CD4-positive, alpha-beta memory T cell (primary cell): Measurements from ENCODE around the gene KMT5C. TPM values are rescaled to one million over a fixed set of nuclear protein-coding genes. Genes with fewer than 3 reads are reported as not detected.
A peak's percentile ranks its signal among the peaks of the same experiment; 100 is the strongest.

Source experiments
- CTCF ChIA-PET: fragments of 350-600 bp; sonication (Branson Sonifier 250); formaldehyde crosslinking; loops from one replicate; lab custom pipeline; 2021; ENCODE audit warnings: inconsistent platforms; ENCODE audit not compliant: partially characterized antibody; lab: Charles Lee
- POLR2A ChIA-PET: fragments of 350-600 bp; sonication (Branson Sonifier 250); formaldehyde crosslinking; loops from one replicate; lab custom pipeline; 2021; ENCODE audit not compliant: partially characterized antibody; lab: Charles Lee
- DNase-seq, 5 donors: peaks; one replicate each; pipeline versions ENCODE4 v3.0.0 to v3.0.0-alpha.2; 2020 to 2022; ENCODE audit warnings: mixed read lengths in 1 of 5
- H3K27ac ChIP-seq: one replicate; pipeline ENCODE4 v1.7.0; 2013; ENCODE audit warnings: low read depth, low read length
- H3K27me3 ChIP-seq: 2 replicates; pipeline ENCODE4 v1.7.0; 2013; ENCODE audit warnings: mild to moderate bottlenecking, low read length, moderate library complexity; ENCODE audit not compliant: insufficient read depth
- H3K36me3 ChIP-seq: 2 replicates; pipeline ENCODE4 v1.7.0; 2013; ENCODE audit warnings: mild to moderate bottlenecking, low read length, moderate library complexity; ENCODE audit not compliant: insufficient read depth
- H3K4me1 ChIP-seq: 2 replicates; pipeline ENCODE4 v1.7.0; 2013; ENCODE audit warnings: mild to moderate bottlenecking, low read length, moderate library complexity; ENCODE audit not compliant: insufficient read depth
- H3K4me3 ChIP-seq, 2 donors: one replicate each; pipeline ENCODE4 v1.7.0; 2013; ENCODE audit warnings: low read length in 2 of 2, mild to moderate bottlenecking in 1 of 2
- H3K9me3 ChIP-seq, 2 donors: one replicate each; pipeline ENCODE4 v1.7.0; 2013; ENCODE audit warnings: low read length in 2 of 2, control low read depth in 1 of 2; ENCODE audit not compliant: control insufficient read depth in 1 of 2
- H3K27ac Mint-ChIP-seq, 7 donors: one replicate each; pipeline ENCODE4 v1.8.0; 2020 to 2021; ENCODE audit warnings: mixed read lengths in 7 of 7, mild to moderate bottlenecking in 6 of 7, inconsistent platforms in 3 of 7, moderate library complexity in 3 of 7
- H3K27me3 Mint-ChIP-seq, 2 donors: one replicate each; pipeline ENCODE4 v1.8.0; 2020 to 2021; ENCODE audit warnings: mixed read lengths in 2 of 2
- H3K36me3 Mint-ChIP-seq, 2 donors: one replicate each; pipeline ENCODE4 v1.8.0; 2020 to 2021; ENCODE audit warnings: mixed read lengths in 2 of 2, inconsistent platforms in 1 of 2, mild to moderate bottlenecking in 1 of 2
- H3K4me1 Mint-ChIP-seq, 4 donors: one replicate each; pipeline ENCODE4 v1.8.0; 2020 to 2021; ENCODE audit warnings: mixed read lengths in 4 of 4, mild to moderate bottlenecking in 1 of 4
- H3K4me3 Mint-ChIP-seq, 8 donors: one replicate each; pipeline ENCODE4 v1.8.0; 2020 to 2021; ENCODE audit warnings: mixed read lengths in 8 of 8, mild to moderate bottlenecking in 7 of 8, moderate library complexity in 6 of 8, inconsistent platforms in 3 of 8
- H3K9me3 Mint-ChIP-seq, 8 donors: one replicate each; pipeline ENCODE4 v1.8.0; 2020 to 2021; ENCODE audit warnings: mixed read lengths in 8 of 8, mild to moderate bottlenecking in 5 of 8, inconsistent platforms in 3 of 8, moderate library complexity in 1 of 8
- intact Hi-C: fragments of 100-400 bp; cut with micrococcal nuclease; formaldehyde crosslinking; loops from one replicate; pipeline ENCODE4 v1.15.1; 2023
- polyA plus RNA-seq, 2 donors: library from polyadenylated mRNA; unstranded; fragments of 300-500 nt; fragmentation: Illumina TruSeq; gene quantifications; one replicate each; pipeline ENCODE4 v1.2.3, GENCODE V29; 2021
- total RNA-seq, 2 experiments: library from RNA; stranded (reverse); gene quantifications; one replicate each; pipeline ENCODE4 v1.2.3, GENCODE V29; 2021

The KMT5C gene
- 10 to 100 TPM; 23.1 to 23.5 TPM for total RNA-seq
- polyA plus RNA-seq, result 1 to 10 TPM in 1 of 2 donors, under 1 TPM in 1; 0.60 to 1.5 TPM

DNA sequence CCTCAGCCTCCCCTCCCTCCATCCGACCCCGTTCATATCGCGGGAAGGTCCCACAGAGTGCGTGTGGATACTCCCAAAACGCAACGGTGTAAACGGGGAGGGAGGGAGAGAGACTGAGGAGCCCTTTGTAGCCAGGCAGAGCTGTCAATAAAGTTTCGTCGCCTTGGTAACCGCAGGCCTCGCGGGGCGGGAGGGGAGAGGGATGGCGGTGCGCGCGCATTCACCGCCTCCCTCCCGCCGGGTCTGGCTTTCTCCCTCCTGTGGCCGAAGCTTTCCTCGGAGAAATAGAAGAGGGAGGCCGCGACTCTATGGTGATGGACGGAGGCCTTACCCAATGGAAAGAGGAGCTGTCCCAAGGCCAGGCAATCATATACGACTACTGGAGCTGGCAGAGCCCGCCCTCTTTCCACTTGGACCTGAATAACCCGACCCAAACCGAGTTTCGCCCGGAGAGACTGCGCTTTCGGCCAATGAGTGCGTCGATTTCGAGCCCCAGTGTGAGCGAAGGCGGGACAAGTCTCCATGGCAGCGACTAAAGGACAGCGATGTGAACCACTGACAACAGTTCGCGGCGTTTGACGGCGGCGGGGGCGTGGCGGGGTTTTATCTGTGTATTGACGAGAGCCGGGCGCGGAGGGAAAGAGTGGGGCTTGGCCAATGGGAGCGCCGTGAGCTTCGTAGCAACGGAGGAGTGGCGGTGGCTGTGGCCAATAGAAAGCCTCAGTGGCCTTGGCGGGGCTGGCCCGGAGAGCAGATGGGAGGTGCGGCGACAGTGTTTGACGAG lies at the start of gene KMT5C:
TSS of gene KMT5C (plus strand) at position 772 of the 784 bp plus-strand sequence. CDS start 2,061 bp downstream, outside the sequence.
- intact Hi-C loops, result loop anchor here (1.0 kb wide), 10 partner anchors 15 to 314 kb away; partner anchors contain the start of genes COX6B2, HSPBP1, PPP1R12C and PPP6R1
- Mint-ChIP-seq H3K4me3 (peak within 1 kb of the TSS; percentile 90 to 96 (median 93)), H3K36me3 (peaks cover 4 to 9% of the 10 kb centered on the region in 2 donors), H3K4me1 (peaks cover 9 to 35% (median 18%) of the 10 kb centered on the region in 4 donors), H3K27ac (peak within 1 kb of the TSS; percentile 97 to 100 (median 99)), H3K9me3 (peaks cover 0 to 5% (median 0%) of the 10 kb centered on the region in 8 donors), H3K27me3 (peaks cover 1 to 12% of the 10 kb centered on the region in 2 donors)
- POLR2A ChIA-PET, result interaction anchor here (0.5 to 4.1 kb wide), 34 partner anchors 9 to 890 kb away, joined by 3 to 94 read pairs (median 6); partner anchors contain the start of genes COX6B2, FIZ1, HSPBP1 and ISOC2
- Histone ChIP-seq H3K9me3 (no peaks in the 10 kb centered on the region), H3K4me1 (peaks cover 24% of the 10 kb centered on the region), H3K4me3 (peak within 1 kb of the TSS; percentile 66 to 74), H3K27me3 (no peaks in the 10 kb centered on the region), H3K36me3 (peaks cover 3% of the 10 kb centered on the region), H3K27ac (peak within 1 kb of the TSS; percentile 90)
- peak; percentile 100 for DNase-seq
- CTCF ChIA-PET, result interaction anchor here (1.0 to 2.6 kb wide), 10 partner anchors 8 to 137 kb away, joined by 3 to 30 read pairs (median 5); partner anchors contain the start of genes HSPBP1, TMEM238 and ZNF628

- Histone ChIP-seq H3K4me1 (peaks cover 11% of the 10 kb centered on the region), H3K27ac (no peak overlapping the region), H3K36me3 (no peaks in the 10 kb centered on the region), H3K4me3 (no peak overlapping the region), H3K9me3 (no peaks in the 10 kb centered on the region), H3K27me3 (no peaks in the 10 kb centered on the region)
- ChIA-PET POLR2A (no interaction called here), CTCF (no interaction called here)
- intact Hi-C loops, result no loop called here
- H3K27ac Mint-ChIP-seq, result no peak overlapping the region
- H3K36me3 Mint-ChIP-seq, result no peaks in the 10 kb centered on the region
- H3K4me3 Mint-ChIP-seq, result no peak overlapping the region
- no peaks in the 10 kb centered on the region for H3K9me3 Mint-ChIP-seq
- no peak for DNase-seq
- H3K27me3 Mint-ChIP-seq, result no peaks in the 10 kb centered on the region
- H3K4me1 Mint-ChIP-seq, result peaks cover 4 to 14% (median 6%) of the 10 kb centered on the region in 4 donors
These were observed 42.4 kb upstream of the KMT5C start for GRCh38 chr19:55297267-55297666.

DNA sequence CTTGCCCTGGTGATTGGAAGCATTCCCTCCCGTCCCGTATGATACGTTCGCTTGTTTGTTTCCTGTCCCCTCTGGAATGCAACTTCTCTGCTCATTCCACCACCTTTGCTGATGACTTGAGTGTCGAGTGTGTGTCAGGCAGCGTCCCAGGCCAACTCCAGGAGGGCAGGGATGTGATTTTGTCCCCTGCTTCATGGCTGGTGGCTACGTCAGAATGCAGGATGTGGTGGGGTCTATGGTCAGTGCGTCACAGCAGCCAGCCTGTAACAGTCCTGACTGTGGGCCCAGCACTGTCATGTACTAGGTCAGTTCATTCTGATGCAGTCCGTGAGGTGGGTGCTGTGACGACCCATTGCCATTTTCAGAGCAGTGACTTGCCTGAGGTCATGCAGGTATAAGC lies 39.7 kb upstream of the KMT5C start:
- Mint-ChIP-seq H3K27ac (no peak overlapping the region), H3K4me3 (no peak overlapping the region), H3K36me3 (no peaks in the 10 kb centered on the region), H3K9me3 (no peaks in the 10 kb centered on the region), H3K27me3 (no peaks in the 10 kb centered on the region), H3K4me1 (peaks cover 4 to 14% (median 6%) of the 10 kb centered on the region in 4 donors)
- Histone ChIP-seq H3K27me3 (no peaks in the 10 kb centered on the region), H3K36me3 (no peaks in the 10 kb centered on the region), H3K9me3 (no peaks in the 10 kb centered on the region), H3K4me1 (peaks cover 11% of the 10 kb centered on the region), H3K27ac (no peak overlapping the region), H3K4me3 (no peak overlapping the region)
- ChIA-PET CTCF (interaction anchor here (1.8 kb wide), 1 partner anchor 154 kb away, joined by 6 read pairs; no protein-coding TSS in a partner anchor), POLR2A (no interaction called here)
- intact Hi-C loops, result no loop called here
- no peak for DNase-seq

GRCh38 chr19:55300886-55301458 lies 38.7 kb upstream of the KMT5C start:
- no peaks in the 10 kb centered on the region for H3K27me3 ChIP-seq
- intact Hi-C loops, result loop anchor here (1.0 kb wide), 2 partner anchors 38 to 84 kb away; partner anchors contain the start of genes KMT5C and RPL28
- CTCF ChIA-PET, result interaction anchor here (0.5 to 3.8 kb wide), 29 partner anchors 9 to 332 kb away, joined by 3 to 53 read pairs (median 4); partner anchors contain the start of genes KMT5C, PPP6R1, TMEM238 and ZNF628
- peak overlapping the region in 4 of 8 donors; percentile 27 to 80 (median 76) for H3K4me3 Mint-ChIP-seq
- H3K4me3 ChIP-seq, result no peak overlapping the region
- H3K4me1 Mint-ChIP-seq, result peaks cover 6 to 17% (median 10%) of the 10 kb centered on the region in 4 donors
- DNase-seq, result no peak
- H3K27me3 Mint-ChIP-seq, result no peaks in the 10 kb centered on the region
- no peaks in the 10 kb centered on the region for H3K36me3 ChIP-seq
- H3K27ac Mint-ChIP-seq, result peak overlapping the region in 2 of 7 donors; percentile 43 to 94
- H3K36me3 Mint-ChIP-seq, result no peaks in the 10 kb centered on the region
- no peaks in the 10 kb centered on the region for H3K9me3 Mint-ChIP-seq
- POLR2A ChIA-PET, result interaction anchor here (0.8 to 3.7 kb wide), 11 partner anchors 9 to 203 kb away, joined by 3 to 29 read pairs (median 9); partner anchors contain the start of genes HSPBP1, KMT5C, PPP6R1 and RPL28
- peaks cover 11% of the 10 kb centered on the region for H3K4me1 ChIP-seq
- H3K9me3 ChIP-seq, result no peaks in the 10 kb centered on the region
- no peak overlapping the region for H3K27ac ChIP-seq

DNA sequence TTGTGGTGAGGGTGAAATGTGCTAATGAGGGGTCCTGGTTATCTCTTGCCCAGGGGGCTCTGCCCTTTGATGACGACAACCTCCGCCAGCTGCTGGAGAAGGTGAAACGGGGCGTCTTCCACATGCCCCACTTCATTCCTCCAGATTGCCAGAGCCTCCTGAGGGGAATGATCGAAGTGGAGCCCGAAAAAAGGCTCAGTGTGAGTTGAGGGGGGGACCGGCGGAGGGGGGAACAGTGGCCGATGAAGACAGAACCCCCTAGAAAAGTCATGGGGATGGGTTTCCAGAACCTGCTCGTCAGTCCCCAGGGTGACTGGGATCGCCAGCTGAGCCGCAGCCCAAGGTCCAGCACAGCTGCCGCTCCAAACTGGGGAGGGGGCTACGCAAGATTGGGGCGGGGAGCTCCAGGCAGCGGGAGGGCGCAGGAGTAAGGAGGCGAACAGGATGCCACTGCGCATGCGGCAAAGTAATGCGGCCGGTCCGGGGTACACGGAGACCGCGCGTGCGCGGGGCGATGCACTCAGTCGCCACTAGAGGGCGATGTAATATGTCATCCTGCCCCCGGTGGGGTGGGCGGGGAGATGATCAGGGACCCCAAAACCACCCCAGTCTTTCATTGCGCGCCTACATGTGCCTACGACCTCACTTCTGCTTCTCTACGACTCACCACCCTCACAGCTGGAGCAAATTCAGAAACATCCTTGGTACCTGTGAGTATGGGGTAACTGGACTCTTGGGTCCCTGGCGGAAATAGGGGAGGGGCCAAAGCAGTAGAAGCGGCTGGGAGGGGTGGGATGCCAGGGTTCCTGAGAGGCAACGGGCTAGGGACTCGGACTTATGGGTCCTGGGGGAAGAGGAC lies 38.0 kb upstream of the KMT5C start:
- Mint-ChIP-seq H3K9me3 (no peaks in the 10 kb centered on the region), H3K27me3 (no peaks in the 10 kb centered on the region), H3K4me3 (peak overlapping the region; percentile 75 to 86 (median 80)), H3K27ac (peak overlapping the region; percentile 57 to 94 (median 82)), H3K36me3 (no peaks in the 10 kb centered on the region), H3K4me1 (peaks cover 6 to 21% (median 10%) of the 10 kb centered on the region in 4 donors)
- ChIA-PET CTCF (interaction anchor here (0.5 to 3.8 kb wide), 33 partner anchors 10 to 331 kb away, joined by 3 to 53 read pairs (median 4); partner anchors contain the start of genes KMT5C, PPP6R1, TMEM238 and ZNF628), POLR2A (interaction anchor here (0.8 to 3.7 kb wide), 13 partner anchors 10 to 202 kb away, joined by 3 to 29 read pairs (median 9); partner anchors contain the start of genes HSPBP1, KMT5C, PPP6R1 and RPL28)
- no peaks in the 10 kb centered on the region for H3K9me3 ChIP-seq
- H3K27me3 ChIP-seq, result no peaks in the 10 kb centered on the region
- H3K36me3 ChIP-seq, result no peaks in the 10 kb centered on the region
- H3K4me3 ChIP-seq, result peak overlapping the region; percentile 34 to 49
- H3K27ac ChIP-seq, result peak overlapping the region; percentile 22
- intact Hi-C loops, result loop anchor here (1.0 kb wide), 3 partner anchors 38 to 117 kb away; partner anchors contain the start of genes KMT5C and RPL28
- DNase-seq, result peak; percentile 87 to 90 (median 88)
- H3K4me1 ChIP-seq, result peaks cover 11% of the 10 kb centered on the region

DNA sequence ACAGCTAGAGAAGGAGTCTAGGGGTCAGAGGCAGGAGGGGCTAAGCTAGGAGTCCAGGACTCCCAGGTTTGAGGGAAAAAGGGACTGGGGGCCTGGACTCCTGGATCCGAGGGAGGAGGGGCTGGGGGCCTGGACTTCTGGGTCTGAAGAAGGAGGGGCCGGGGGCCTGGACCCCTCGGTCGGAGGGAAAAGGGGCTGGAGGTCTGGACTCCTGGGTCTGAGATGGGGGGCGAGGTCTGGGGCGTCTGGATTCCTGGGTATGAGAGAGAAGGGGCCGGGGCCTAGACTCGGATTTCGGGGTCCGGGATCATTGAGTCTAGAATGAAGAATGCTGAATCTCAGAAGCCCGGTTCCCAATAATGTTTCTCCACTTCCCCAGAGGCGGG lies 37.4 kb upstream of the KMT5C start:
- no peaks in the 10 kb centered on the region for H3K27me3 ChIP-seq
- no peaks in the 10 kb centered on the region for H3K9me3 Mint-ChIP-seq
- H3K36me3 Mint-ChIP-seq, result no peaks in the 10 kb centered on the region
- intact Hi-C loops, result loop anchor here (1.0 kb wide), 1 partner anchor 116 kb away; no protein-coding TSS in a partner anchor
- H3K4me1 Mint-ChIP-seq, result peaks cover 6 to 21% (median 10%) of the 10 kb centered on the region in 4 donors
- H3K36me3 ChIP-seq, result no peaks in the 10 kb centered on the region
- H3K4me1 ChIP-seq, result peaks cover 11% of the 10 kb centered on the region
- no peaks in the 10 kb centered on the region for H3K9me3 ChIP-seq
- H3K4me3 Mint-ChIP-seq, result peak overlapping the region in 7 of 8 donors; percentile 75 to 86 (median 80)
- DNase-seq, result no peak
- ChIA-PET CTCF (interaction anchor here (0.9 to 3.8 kb wide), 21 partner anchors 10 to 324 kb away, joined by 3 to 53 read pairs (median 5); partner anchors contain the start of genes KMT5C, PPP6R1, TMEM238 and ZNF628), POLR2A (interaction anchor here (1.2 to 3.7 kb wide), 8 partner anchors 22 to 202 kb away, joined by 3 to 29 read pairs (median 14); partner anchors contain the start of genes HSPBP1, KMT5C, TMEM238 and UBE2S)
- H3K27me3 Mint-ChIP-seq, result no peaks in the 10 kb centered on the region
- H3K27ac Mint-ChIP-seq, result peak overlapping the region; percentile 57 to 94 (median 82)
- H3K4me3 ChIP-seq, result peak overlapping the region; percentile 34 to 49
- H3K27ac ChIP-seq, result peak overlapping the region; percentile 22
